Mesenchymal stem cell (in vitro differentiated cells and primary cell): ENCODE measurements around the gene APOBEC4.

ENCODE experiments used
- DNase-seq: peaks from one replicate; pipeline ENCODE4 v3.0.0-alpha.2; 2013
- H2AFZ ChIP-seq: one replicate; pipeline ENCODE4 v1.6.1; 2013; ENCODE audit warnings: low read depth, mild to moderate bottlenecking, control low read depth, inconsistent platforms, low read length, moderate library complexity
- H2AK5ac ChIP-seq: 2 replicates; pipeline ENCODE4 v1.6.1; 2013; ENCODE audit warnings: low read length, moderate library complexity, mild to moderate bottlenecking, inconsistent platforms; ENCODE audit not compliant: severe bottlenecking
- H2BK120ac ChIP-seq: one replicate; pipeline ENCODE4 v1.6.1; 2013; ENCODE audit warnings: low read depth, mild to moderate bottlenecking, inconsistent platforms, low read length, moderate library complexity
- H2BK12ac ChIP-seq, 2 experiments: one replicate each; pipeline ENCODE4 v1.6.1; 2013; ENCODE audit warnings: inconsistent platforms in 2 of 2, low read length in 2 of 2, mild to moderate bottlenecking in 2 of 2, moderate library complexity in 2 of 2, control low read depth in 1 of 2
- H2BK15ac ChIP-seq: one replicate; pipeline ENCODE4 v1.6.1; 2013; ENCODE audit warnings: mild to moderate bottlenecking, low read depth, inconsistent platforms; ENCODE audit not compliant: poor library complexity, severe bottlenecking
- H2BK5ac ChIP-seq: 2 replicates; pipeline ENCODE4 v1.6.1; 2013; ENCODE audit warnings: low read depth, mild to moderate bottlenecking, low read length, control low read depth, inconsistent platforms; ENCODE audit not compliant: poor library complexity, severe bottlenecking
- H3K14ac ChIP-seq, 2 experiments: one replicate each; pipeline ENCODE4 v1.6.1; 2013; ENCODE audit warnings: inconsistent platforms in 2 of 2, low read length in 2 of 2, control low read depth in 1 of 2, mild to moderate bottlenecking in 1 of 2, moderate library complexity in 1 of 2
- H3K18ac ChIP-seq, 2 experiments: one replicate each; pipeline ENCODE4 v1.6.1; 2013; ENCODE audit warnings: inconsistent platforms in 2 of 2, low read length in 2 of 2, control low read depth in 1 of 2, low read depth in 1 of 2, mild to moderate bottlenecking in 1 of 2
- H3K23ac ChIP-seq, 2 experiments: one replicate each; pipeline ENCODE4 v1.6.1; 2013; ENCODE audit warnings: inconsistent platforms in 2 of 2, low read length in 2 of 2, mild to moderate bottlenecking in 2 of 2, moderate library complexity in 2 of 2, control low read depth in 1 of 2
- H3K27ac ChIP-seq: 2 replicates; pipeline ENCODE4 v1.5.1; 2013; ENCODE audit warnings: mild to moderate bottlenecking, moderate library complexity, low read length, control low read depth, inconsistent platforms; ENCODE audit not compliant: poor library complexity, severe bottlenecking
- H3K27me3 ChIP-seq, 2 experiments: 2 replicates each; pipeline versions ENCODE4 v1.6.1 to v1.7.0; 2013; ENCODE audit warnings: low read length in 2 of 2, mild to moderate bottlenecking in 2 of 2, moderate library complexity in 2 of 2, control low read depth in 1 of 2, inconsistent platforms in 1 of 2; ENCODE audit not compliant: control insufficient read depth in 1 of 2, insufficient read depth in 1 of 2
- H3K36me3 ChIP-seq, 2 experiments: 2 replicates each; pipeline versions ENCODE4 v1.6.1 to v1.7.0; 2013; ENCODE audit warnings: low read length in 2 of 2, control low read depth in 1 of 2, inconsistent platforms in 1 of 2, low read depth in 1 of 2, mild to moderate bottlenecking in 1 of 2; ENCODE audit not compliant: insufficient read depth in 2 of 2, control insufficient read depth in 1 of 2
- H3K4ac ChIP-seq, 2 experiments: one replicate each; pipeline ENCODE4 v1.6.1; 2013; ENCODE audit warnings: inconsistent platforms in 2 of 2, low read length in 2 of 2, mild to moderate bottlenecking in 2 of 2, moderate library complexity in 2 of 2, control low read depth in 1 of 2, low read depth in 1 of 2
- H3K4me1 ChIP-seq: 2 replicates; pipeline ENCODE4 v1.6.1; 2013; ENCODE audit warnings: low read depth, low read length, control low read depth; ENCODE audit not compliant: control insufficient read depth, insufficient read depth
- H3K4me2 ChIP-seq: 2 replicates; pipeline ENCODE4 v1.6.1; 2013; ENCODE audit warnings: low read length, mild to moderate bottlenecking, inconsistent platforms; ENCODE audit not compliant: poor library complexity, severe bottlenecking
- H3K4me3 ChIP-seq, 2 experiments: 2 replicates each; pipeline versions ENCODE4 v1.5.1 to v1.7.0; 2013; ENCODE audit warnings: low read length in 2 of 2, mild to moderate bottlenecking in 2 of 2, control low read depth in 1 of 2, low read depth in 1 of 2; ENCODE audit not compliant: insufficient read depth in 1 of 2
- H3K79me1 ChIP-seq: replicated peaks from 2 replicates; pipeline ENCODE4 v1.6.1; 2013; ENCODE audit warnings: mild to moderate bottlenecking, control low read depth, low read length, inconsistent platforms; ENCODE audit not compliant: poor library complexity, severe bottlenecking
- H3K9ac ChIP-seq: 2 replicates; pipeline ENCODE4 v1.7.0; 2013; ENCODE audit warnings: mild to moderate bottlenecking, low read length, moderate library complexity
- H3K9me3 ChIP-seq: 2 replicates; pipeline ENCODE4 v1.7.0; 2013; ENCODE audit warnings: mild to moderate bottlenecking, low read length; ENCODE audit not compliant: control insufficient read depth
- H4K8ac ChIP-seq: one replicate; pipeline ENCODE4 v1.6.1; 2013; ENCODE audit warnings: inconsistent platforms, mild to moderate bottlenecking, low read length, moderate library complexity
- H4K91ac ChIP-seq: one replicate; pipeline ENCODE4 v1.6.1; 2013; ENCODE audit warnings: mild to moderate bottlenecking, low read length, inconsistent platforms
- WGBS: methylation state at CpG from one replicate; pipeline ENCODE4 v1.1.7; 2013; ENCODE audit warnings: mixed read lengths; 5-methylcytosine and 5-hydroxymethylcytosine counted together

APOBEC4 gene

DNA sequence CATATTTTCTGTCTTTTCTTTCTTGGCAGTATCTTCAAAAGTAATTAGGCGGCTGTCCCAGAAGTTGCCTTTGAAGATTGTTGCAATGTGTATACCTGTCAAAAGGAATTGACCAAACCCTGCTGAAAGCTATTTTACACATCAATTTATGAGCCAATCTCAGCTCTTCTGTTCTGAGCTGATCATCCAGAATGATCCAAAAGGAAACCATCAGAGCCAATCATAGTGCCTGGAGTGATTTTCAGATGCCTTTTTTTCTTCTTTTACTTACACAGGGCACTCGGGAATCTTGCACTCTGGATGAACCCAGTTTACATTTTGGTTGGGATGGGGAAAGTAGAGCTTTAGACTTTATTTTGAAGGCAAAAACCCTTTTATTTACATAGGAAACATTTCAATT, 21.8 kb upstream of the APOBEC4 start:
- Histone ChIP-seq H3K4ac (no peak overlapping the region), H4K8ac (no peak overlapping the region), H3K4me2 (no peak overlapping the region), H3K23ac (no peak overlapping the region), H3K4me1 (no peaks in the 10 kb centered on the region), H3K79me1 (no peaks in the 10 kb centered on the region), H3K18ac (no peak overlapping the region), H3K4me3 (no peak overlapping the region), H2BK12ac (no peak overlapping the region), H2BK5ac (no peak overlapping the region), H3K27me3 (no peaks in the 10 kb centered on the region), H3K36me3 (no peaks in the 10 kb centered on the region), H3K27ac (no peak overlapping the region), H3K9ac (no peak overlapping the region), H4K91ac (no peak overlapping the region), H2BK120ac (no peak overlapping the region), H2AFZ (no peak overlapping the region), H3K14ac (no peak overlapping the region), H2BK15ac (no peak overlapping the region), H3K9me3 (peaks cover 5% of the 10 kb centered on the region), H2AK5ac (no peak overlapping the region)
- no peak for DNase-seq
- WGBS, result 100% methylated on average over 1 of the region's 2 CpGs

- Histone ChIP-seq H2BK5ac (no peak overlapping the region), H3K4me3 (no peak overlapping the region), H3K36me3 (no peaks in the 10 kb centered on the region), H3K18ac (no peak overlapping the region), H3K4ac (no peak overlapping the region), H2BK15ac (no peak overlapping the region), H3K27ac (no peak overlapping the region), H3K9ac (no peak overlapping the region), H2AFZ (no peak overlapping the region), H3K79me1 (no peaks in the 10 kb centered on the region), H3K27me3 (no peaks in the 10 kb centered on the region), H2BK120ac (no peak overlapping the region), H2BK12ac (no peak overlapping the region), H3K9me3 (peaks cover 5% of the 10 kb centered on the region), H4K91ac (no peak overlapping the region), H4K8ac (no peak overlapping the region), H3K23ac (no peak overlapping the region), H3K4me2 (no peak overlapping the region), H2AK5ac (no peak overlapping the region), H3K4me1 (no peaks in the 10 kb centered on the region), H3K14ac (no peak overlapping the region)
- DNase-seq, result no peak
- no CpG with 5 or more reads among the region's 1 CpG for WGBS
These were observed 21.2 kb upstream of the APOBEC4 start for GRCh38 chr1:183674339-183674738.

DNA sequence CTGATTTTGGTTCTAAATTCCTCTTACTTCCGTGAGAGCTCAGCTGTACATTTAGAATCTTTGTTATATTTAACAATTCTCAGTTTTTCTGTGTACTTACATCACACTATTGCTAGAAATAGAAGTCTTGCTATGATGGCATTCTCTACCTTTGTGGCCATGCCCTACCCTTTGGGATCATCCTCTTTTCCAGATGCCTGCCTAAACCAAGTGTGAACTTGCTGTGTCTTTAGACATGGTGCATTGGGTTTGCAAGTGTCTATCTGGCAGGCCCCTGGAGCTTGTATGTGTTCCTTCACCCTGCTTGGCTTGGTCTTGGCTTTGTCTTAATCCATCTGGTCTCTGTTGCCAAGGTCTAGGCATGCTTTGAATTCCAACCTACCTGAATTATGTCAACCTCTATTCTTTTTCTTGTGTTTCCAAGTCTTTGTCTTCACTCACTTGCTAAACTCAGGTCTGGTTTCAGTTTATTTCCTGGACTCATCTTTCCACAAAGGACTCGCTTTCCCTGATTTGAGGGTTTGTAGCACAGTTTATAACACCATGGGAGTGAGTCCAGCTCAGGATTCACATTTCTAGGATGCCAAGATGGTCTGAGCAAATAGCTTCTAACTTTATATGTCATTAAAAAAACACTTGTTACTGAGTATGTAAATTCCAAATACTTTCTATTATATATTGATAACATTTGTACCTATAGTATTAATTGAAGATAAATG, 20.6 kb upstream of the APOBEC4 start:
- peak overlapping the region in 1 of 2 experiments; percentile 30 for H3K4ac ChIP-seq
- H2AFZ ChIP-seq, result no peak overlapping the region
- no peaks in the 10 kb centered on the region for H3K36me3 ChIP-seq
- H3K27ac ChIP-seq, result no peak overlapping the region
- peak overlapping the region in 1 of 2 experiments; percentile 13 for H2BK12ac ChIP-seq
- H2BK120ac ChIP-seq, result no peak overlapping the region
- no peak overlapping the region for H4K91ac ChIP-seq
- no peaks in the 10 kb centered on the region for H3K27me3 ChIP-seq
- no peak overlapping the region for H3K14ac ChIP-seq
- peaks cover 5% of the 10 kb centered on the region for H3K9me3 ChIP-seq
- no peak overlapping the region for H2BK5ac ChIP-seq
- H3K4me2 ChIP-seq, result no peak overlapping the region
- 88% methylated on average over 1 of the region's 2 CpGs for WGBS
- no peak overlapping the region for H3K9ac ChIP-seq
- no peaks in the 10 kb centered on the region for H3K4me1 ChIP-seq
- no peak overlapping the region for H4K8ac ChIP-seq
- no peak overlapping the region for H2BK15ac ChIP-seq
- H3K18ac ChIP-seq, result no peak overlapping the region
- no peaks in the 10 kb centered on the region for H3K79me1 ChIP-seq
- H3K4me3 ChIP-seq, result peak overlapping the region in 1 of 2 experiments; percentile 36
- no peak for DNase-seq
- no peak overlapping the region for H2AK5ac ChIP-seq
- no peak overlapping the region for H3K23ac ChIP-seq

DNA sequence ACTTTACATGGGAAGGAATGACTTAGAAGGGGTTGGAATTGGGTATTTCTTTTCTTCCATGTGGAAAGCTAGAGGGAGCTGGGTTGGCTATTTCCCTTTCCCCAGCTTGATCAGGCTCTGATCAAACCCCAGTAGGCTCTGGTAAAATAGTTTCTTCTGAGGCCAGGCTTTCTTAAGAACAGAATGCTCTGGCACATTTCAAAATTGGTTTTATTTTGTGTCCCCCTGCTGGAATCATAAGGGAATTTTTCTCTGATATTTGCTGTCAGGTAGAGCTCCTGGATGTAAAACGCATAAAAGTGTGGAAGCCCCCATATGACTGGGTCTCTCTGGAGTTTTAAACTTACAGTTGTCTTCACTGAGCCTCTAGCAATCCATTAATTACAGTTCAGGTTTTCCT, 17.1 kb upstream of the APOBEC4 start:
- DNase-seq, result no peak
- no peak overlapping the region for H3K27ac ChIP-seq
- no peak overlapping the region for H3K14ac ChIP-seq
- H3K4me2 ChIP-seq, result no peak overlapping the region
- no peak overlapping the region for H2BK120ac ChIP-seq
- H4K8ac ChIP-seq, result no peak overlapping the region
- H4K91ac ChIP-seq, result no peak overlapping the region
- H2BK5ac ChIP-seq, result no peak overlapping the region
- no peak overlapping the region for H2BK12ac ChIP-seq
- H2BK15ac ChIP-seq, result no peak overlapping the region
- H3K4ac ChIP-seq, result no peak overlapping the region
- no peaks in the 10 kb centered on the region for H3K79me1 ChIP-seq
- no peak overlapping the region for H3K4me3 ChIP-seq
- H3K4me1 ChIP-seq, result no peaks in the 10 kb centered on the region
- no peak overlapping the region for H3K23ac ChIP-seq
- H3K36me3 ChIP-seq, result no peaks in the 10 kb centered on the region
- WGBS, result no CpG with 5 or more reads among the region's 1 CpG
- peaks cover 5% of the 10 kb centered on the region for H3K9me3 ChIP-seq
- no peaks in the 10 kb centered on the region for H3K27me3 ChIP-seq
- no peak overlapping the region for H3K18ac ChIP-seq
- no peak overlapping the region for H3K9ac ChIP-seq
- H2AK5ac ChIP-seq, result no peak overlapping the region
- H2AFZ ChIP-seq, result no peak overlapping the region
